Erythroblast (primary cell): ENCODE data around the gene DPEP3.

ENCODE experiments used
- GATA1 ChIP-seq: IDR thresholded peaks from 2 replicates; pipeline ENCODE4 v1.6.1; 2011; ENCODE audit warnings: low read depth, mild to moderate bottlenecking, control low read depth, low read length, moderate library complexity
- POLR2A ChIP-seq: IDR thresholded peaks from 2 replicates; pipeline ENCODE4 v1.6.1; 2011; ENCODE audit warnings: mild to moderate bottlenecking, low read length

- no peak for TF ChIP-seq POLR2A
- TF ChIP-seq GATA1 = no peak
These were observed 33.1 kb upstream of the DPEP3 start for GRCh38 chr16:68013440-68013839.
